Measurements from ENCODE around the gene CD84. TPM values are rescaled to one million over a fixed set of nuclear protein-coding genes. Genes with fewer than 3 reads are reported as not detected.
A peak's percentile ranks its signal among the peaks of the same experiment; 100 is the strongest.
"Not testable (repeated sequence)": the region's sequence is repeated elsewhere in the genome, so short reads cannot be mapped to it uniquely, and the experiment has no call there.

The CD84 gene
- total RNA-seq, 1 experiment from 2014 or later: not detected

DNA sequence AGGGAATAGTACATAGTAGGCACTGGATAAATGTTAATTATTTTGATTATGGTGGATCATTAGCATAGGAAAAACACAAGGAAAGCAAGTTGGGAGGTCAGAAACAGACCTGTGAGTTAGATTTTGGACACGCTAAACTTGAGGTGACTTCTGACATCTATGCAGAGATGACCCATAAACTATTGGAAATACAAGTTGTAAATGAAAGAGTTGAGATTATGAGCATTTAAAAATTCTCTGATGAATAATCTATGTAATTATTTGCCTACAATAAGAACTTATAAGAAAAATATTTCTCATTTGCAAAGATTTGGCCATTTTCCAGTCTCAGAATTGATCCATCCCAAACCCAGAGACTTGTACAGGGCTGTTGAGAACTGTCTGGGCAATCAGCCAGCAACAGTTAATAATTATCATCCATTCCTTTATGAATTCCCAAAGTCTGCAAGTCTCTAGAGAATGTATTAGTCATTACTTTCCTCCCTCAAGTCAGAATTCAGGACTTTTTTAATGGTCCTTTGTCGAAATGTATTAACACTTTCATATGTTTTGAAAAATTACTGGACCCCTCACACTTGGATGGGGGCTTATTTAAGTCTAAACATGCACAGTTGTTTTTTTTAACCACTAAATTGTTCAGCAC is 36.9 kb downstream of the CD84 start:
- DNase-seq (ENCODE audit: low read depth): no peak

DNA sequence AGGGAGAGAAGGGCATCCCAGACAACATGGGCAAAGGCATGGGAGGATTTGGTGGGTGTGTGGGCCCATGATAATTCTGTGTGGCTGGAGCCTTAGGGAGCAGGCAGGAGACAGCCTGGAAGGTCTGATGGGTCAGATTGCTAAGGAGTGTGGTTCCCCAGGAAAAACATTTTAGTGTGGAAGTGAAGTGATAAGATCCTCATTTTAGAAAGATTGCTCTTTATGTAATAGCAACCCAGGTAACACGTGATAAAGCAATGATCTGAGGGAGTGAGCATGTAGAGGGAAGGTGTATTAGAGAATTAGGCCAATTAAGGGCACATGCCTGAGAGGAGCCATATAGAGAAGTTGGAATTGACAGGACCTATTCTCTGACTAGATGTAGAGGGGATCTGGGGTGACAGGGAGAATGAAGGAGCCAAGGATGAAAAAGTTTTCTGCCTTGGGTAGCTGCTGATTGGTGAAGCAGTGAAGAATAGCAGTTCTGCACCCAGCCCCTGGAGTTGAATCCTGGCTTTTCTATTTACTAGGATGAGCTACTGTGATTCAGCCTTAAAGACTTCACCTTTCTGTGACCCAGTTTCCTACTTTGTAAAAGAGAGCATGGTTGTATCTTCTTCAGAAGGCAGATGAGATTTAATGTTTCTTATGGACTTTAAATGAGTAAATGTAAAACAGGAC is 37.5 kb downstream of the CD84 start:
- no peak for DNase-seq (ENCODE audit: low read depth)

DNA sequence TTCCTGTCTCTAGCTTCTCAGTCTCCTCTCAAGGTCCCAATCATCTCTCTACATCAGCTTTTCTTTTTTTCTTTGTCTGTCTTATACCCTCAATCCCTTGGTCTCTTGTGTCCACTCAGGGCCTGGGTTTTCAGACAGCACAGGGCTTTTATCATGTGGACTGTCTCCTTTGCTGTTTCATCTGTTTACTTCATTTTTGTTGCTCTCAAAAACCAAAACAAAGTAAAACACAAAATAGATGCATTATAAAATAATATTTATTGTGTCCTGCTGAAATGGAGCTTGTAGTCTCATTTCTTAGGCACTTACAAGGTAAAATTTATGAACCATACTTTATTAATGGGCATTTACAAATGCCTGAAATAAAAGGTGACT is 38.5 kb downstream of the CD84 start:
- DNase-seq (ENCODE audit: low read depth): no peak

DNA sequence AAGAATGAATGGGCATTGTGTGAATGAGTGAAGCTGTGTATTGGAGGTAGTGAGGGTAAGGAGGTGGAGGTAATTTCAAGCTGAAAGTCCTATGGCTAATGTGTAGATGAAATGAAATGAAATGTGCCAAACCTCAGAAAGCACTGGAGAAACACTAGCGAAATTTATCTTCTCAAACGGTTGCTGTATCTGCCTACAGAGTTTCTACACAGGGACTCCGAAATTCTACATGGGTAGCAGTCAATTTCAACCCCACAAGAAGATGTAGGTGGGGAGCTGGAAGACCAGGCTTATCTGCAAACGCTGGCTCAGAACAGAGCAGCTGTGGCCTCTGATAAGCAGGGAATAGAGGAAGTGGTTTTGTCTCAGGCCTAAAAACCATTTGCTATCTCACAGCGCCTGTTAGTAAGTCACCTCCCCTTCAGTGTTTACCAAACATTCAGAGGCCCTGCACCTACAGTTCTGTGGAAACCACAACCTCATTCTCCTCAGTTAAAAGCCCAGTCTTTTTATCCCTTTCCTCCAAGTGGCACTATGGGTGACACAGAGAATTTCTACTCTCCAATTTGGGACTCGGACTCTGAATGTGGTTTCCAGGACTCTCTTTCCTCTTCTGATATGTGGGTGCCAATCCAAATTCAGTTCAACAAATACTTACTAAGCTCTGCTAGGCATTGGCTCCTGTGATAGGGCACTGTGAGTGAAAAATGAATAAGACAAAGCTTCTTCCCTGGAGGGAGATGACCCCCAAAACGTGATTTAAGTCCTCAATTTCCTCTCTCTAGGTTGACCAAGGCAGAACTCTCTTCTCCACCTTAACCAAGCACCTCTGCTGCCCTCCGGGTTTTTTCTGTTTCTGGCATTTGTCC is 39.1 kb downstream of the CD84 start:
- no peak for DNase-seq (ENCODE audit: low read depth)

DNA sequence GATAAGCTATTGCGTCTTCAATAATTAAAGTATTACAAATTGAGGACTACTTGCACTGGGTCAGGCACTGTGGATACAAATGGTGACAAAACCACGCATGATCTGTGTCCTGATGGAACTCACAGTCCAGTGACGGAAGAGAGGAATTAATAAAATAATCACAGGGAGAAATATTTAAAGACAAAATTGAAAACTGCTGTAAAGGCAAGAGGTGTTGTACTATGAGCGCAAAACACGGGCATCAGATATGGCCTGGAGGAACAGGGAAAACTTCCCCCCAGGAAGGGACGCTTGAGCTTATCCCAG is 39.7 kb downstream of the CD84 start:
- DNase-seq (ENCODE audit: low read depth): no peak

DNA sequence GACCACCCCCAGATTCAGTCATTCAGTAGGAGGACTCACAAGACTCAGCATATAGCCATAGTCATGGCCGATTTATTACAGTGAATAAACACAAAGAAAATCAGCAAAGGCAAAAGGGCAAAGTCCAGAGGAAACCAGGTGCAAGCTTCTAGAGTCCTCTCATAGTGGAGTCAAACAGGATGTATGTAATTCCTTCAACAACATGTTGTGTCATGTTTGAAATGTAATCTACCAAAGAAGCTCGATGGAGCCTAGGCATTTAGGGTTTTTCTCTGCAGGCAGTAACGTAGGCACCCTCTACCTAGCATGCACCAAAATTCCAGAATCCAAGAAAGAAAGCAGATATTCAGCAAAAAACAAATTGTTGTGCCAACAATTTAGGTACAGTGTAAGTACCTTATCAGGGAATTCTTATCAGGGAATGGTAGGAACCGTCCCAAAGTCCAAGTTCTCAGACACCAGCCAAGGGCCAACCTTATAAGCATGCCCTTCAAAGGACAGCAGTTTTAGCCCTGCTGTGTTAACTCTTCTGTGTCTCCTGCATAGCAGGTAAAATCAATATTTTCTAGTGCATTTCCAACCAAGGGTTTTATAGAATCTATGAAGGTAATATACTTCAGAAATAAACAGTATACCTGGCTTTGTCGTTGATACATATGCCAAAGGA is 40.2 kb downstream of the CD84 start:
- DNase-seq (ENCODE audit: low read depth): no peak

DNA sequence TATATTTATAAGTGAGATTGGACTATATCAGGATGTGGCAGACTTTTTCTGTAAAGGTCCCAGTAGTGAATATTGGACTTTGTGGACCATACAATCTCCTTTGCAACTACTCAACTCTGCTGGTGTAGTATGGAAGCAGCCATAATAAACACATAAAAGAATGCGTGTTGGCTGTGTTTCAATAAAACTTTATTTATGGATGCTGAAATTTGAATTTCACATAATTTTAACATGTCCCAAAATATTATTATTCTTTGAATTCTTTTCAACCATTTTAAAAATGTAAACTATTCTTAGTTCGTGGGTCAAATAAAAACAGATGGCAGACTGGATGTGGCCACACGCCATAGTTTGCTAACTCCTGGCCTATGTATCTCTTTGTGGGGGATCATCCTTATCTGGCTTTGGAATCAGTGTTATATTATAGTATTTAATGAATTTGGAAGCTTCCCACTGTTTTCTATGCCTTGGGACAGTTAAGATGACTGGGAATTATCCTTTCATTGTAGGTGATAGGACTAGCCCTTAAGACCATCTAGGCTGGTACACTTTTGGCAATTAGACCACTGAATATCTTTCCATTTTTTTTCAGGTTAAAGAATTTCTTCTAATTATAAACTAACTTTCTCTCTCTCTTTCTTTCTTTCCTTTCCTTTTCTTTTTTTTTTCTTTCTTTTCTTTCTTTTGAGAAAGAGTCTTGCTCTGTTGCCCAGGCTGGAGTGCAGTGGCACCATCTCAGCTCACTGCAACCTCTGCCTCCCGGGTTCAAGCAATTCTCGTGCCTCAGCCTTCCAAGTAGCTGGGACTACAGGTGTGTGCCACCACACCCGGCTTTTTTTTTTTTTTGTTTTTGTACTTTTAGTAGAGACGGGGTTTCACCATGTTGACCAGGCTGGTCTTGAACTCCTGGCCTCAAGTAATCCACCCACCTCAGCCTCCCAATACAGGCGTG is 41.3 kb downstream of the CD84 start:
- no peak for DNase-seq (ENCODE audit: low read depth)

DNA sequence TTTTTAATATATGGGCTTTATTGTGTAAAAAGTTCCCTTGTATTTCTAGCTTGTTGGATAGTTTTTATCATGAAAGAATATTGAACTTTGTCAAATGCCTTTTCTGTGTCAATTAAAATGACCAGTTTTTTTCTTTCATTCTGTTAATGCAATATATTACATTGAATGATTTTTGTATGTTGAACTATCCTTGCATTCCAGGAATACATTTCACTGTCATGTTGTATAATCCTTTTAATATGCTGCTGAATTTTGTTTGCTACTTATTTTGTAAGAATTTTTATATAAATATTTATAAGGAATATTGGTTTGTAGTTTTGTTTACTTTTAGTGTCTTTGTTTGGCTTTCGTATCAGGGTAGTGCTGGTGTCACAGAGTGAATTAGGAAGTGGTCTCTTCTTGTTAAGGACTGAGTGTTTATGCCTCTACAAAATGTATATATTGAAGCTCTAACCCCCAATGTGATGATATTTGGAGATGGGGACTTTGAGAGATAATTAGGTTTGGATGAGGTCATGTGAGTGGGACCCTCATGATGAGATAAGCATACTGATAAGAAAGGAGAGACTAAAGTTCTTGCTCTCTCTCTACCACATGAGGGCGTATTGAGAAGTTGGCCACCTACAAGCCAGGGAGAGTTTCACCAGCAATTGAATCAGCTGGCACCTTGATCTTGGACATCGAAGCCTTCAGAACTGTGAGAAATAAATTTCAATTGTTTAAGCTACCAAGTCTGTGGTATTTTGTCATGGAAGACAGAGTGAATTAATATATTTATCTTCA is 44.3 kb downstream of the CD84 start:
- no peak for DNase-seq (ENCODE audit: low read depth)

DNA sequence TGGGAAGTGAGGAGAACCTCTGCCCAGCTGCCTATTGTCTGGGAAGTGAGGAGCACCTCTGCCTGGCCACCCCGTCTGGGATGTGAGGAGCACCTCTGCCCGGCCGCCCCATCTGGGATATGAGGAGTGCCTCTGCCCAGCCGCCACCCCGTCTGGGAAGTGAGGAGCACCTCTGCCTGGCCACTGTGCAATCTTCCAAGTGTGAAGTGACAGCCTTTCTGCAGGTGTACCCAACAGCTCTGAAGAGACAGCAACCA is 46.8 kb downstream of the CD84 start:
- not testable (repeated sequence) for DNase-seq (ENCODE audit: low read depth)

DNA sequence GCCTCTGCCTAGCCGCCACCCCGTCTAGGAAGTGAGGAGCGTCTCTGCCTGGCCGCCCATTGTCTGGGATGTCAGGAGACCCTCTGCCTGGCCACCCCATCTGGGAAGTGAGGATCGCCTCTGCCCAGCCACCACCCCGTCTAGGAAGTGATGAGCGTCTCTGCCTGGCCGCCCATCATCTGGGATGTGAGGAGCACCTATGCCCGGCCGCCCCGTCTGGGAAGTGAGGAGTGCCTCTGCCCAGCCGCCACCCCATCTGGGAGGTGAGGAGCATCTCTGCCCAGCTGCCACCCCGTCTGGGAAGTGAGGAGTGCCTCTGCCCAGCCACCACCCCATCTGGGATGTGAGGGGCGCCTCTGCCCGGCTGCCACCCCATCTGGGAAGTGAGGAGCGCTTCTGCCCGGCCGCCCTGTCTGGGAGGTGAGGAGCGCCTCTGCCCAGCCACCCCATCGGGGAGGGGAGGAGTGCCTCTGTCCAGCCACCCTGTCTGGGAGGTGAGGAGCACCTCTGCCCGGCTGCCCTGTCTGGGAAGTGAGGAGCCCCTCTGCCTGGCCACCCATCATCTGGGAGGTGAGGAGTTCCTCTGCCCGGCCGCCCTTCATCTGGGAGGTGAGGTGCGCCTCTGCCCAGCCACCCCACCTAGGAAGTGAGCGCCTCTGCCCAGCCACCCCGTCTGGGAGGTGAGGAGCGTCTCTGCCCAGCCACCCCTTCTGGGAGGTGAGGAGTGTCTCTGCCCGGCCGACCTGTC is 47.3 kb downstream of the CD84 start:
- not testable (repeated sequence) for DNase-seq (ENCODE audit: low read depth)

DNA sequence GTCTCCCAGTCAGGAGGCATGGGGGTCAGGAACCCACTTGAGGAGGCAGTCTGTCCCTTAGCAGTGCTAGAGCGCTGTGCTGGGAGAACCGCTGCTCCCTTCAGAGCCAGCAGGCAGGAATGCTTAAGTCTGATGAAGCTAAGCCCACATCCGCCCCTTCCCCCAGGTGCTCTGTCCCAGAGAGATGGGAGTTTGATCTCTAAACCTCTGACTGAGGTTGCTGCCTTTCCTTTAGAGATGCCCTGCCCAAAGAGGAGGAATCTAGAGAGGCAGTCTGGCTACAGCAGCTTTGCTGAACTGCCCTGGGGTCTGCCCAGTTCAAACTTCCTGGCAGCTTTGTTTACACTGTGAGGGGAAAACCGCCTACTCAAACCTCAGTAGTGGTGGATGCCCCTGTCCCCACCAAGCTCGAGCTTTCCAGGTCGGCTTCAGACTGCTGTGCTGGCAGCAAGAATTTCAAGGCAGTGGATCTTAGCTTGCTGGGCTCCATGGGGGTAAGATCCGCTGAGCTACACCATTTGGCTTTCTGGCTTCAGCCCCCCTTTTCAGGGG is 49.8 kb downstream of the CD84 start:
- DNase-seq (ENCODE audit: low read depth): not testable (repeated sequence)

DNA sequence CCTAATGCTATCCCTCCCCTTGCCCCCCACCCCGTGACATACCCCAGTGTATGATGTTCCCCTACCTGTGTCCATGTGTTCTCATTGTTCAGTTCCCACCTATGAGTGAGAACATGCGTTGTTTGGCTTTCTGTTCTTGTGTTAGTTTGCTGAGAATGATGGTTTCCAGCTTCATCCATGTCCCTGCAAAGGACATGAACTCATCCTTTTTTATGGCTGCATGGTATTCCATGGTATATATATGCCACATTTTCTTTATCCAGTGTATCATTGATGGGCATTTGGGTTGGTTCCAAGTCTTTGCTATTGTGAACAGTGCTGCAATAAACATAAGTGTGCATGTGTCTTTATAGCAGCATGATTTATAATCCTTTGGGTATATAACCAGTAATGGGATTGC is 55.5 kb downstream of the CD84 start:
- not testable (repeated sequence) for DNase-seq (ENCODE audit: low read depth)

DNA sequence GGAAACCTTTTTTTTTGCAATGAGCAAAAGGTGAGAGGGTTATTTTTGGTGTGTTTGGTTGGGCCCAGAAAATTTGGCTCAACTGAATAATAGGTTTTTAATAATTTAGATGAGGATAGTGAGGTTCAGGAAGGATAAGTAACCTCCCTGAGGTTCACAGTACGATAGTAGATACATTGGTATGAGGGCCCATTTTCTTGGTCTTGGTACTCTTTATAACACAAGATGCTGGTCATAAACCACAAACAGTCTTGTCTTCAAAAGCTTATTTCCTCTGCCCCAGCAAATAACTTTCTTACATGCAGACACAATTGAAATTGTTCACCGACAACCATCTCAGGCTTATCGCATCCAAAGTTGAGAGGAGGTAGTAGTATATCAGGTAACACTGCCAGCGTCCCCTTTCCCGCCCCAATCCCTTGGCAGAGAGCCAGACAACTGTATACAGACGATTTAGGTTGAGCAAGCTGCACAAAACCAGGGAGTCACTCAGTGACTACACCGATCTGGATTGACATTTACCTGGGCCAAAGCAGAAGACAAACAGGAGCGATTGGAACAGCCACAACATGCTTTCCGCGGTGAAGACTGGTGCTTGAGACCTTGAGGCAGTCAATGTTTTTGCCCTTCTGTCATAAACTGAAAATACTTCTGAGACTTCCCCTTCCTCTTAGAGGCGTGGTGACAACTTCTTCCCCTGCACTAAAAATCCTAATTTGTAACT is 56.5 kb downstream of the CD84 start, which contains the start of gene SLAMF6:
Gene SLAMF6, minus strand, starts transcription at position 634 of the 724 bp plus-strand sequence. Its CDS starts 63 bp downstream, at position 571.
- DNase-seq (ENCODE audit: low read depth): no peak

DNA sequence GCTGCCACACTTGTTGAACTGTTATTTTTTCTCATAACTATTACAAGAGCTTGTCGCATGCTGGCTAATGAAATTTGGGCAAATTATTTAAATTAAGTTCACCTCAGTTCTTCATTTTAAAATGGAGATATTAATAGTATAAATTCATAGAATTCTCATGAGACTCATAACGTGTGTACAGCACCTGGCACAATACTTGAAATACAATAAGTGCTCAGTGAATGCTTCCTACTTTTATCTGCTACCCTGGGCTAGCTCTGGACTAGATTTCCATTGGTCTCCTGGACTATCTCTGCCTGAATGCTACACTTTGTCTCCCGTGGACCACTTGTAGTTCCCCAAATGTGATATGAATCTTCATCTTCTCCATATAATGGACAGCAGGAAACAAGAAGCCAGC is 57.2 kb downstream of the CD84 start:
- no peak for DNase-seq (ENCODE audit: low read depth)

DNA sequence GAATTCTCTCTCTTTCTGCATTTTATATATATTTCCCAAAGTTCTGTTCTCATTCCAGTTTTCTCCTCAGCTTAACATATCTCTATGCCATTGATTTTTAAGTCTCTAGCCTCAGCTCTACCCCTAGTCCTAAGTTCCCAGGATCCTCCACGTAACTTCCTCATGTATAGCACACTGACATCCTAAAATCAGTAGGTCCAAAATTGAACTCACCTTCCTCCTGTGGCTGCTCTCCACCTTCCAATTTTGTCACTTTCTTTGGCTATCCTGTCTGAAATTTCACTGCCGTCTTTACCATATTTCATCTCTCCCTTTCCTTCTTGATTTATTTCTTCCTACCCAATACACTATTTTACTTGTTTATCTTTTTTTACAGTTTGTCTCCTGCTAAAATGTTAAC is 57.7 kb downstream of the CD84 start:
- DNase-seq (ENCODE audit: low read depth): no peak

DNA sequence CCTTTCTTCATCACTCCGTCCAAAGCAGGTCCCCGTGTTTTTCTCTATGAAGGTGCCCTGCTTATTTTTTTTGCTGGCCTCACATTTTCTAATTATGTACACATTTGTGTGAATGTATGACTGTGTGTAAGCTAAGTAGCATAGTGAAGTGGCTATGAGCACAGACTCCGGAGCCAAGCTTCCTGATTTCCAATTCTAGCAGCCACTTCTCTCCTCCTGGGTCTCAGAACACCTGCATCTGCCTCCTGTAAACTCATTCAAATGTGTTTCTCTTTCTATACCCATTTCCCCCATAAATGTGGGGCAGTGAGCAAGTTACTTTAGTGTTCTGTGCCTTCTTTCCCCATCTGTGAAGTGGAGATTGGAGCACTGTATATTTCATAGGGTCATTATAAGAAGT is 58.3 kb downstream of the CD84 start:
- no peak for DNase-seq (ENCODE audit: low read depth)

DNA sequence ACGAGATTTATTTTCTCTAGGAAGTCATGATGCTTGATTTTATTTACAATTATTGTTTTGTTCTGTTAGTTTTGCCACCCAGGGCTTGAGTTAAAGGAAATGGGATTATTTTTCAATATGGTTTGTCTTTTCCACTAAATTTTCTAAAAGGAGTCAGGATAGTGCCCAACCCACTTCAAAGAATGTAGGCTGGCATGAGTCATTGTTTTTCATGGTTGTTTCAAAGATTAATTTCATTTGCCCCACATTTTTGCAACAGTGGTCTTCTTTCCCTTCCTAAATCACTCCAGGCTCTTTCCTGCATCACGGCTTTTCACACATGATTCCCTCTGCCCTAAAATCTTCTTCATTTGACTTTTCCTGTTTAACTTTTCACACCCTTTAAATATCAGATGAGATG is 58.7 kb downstream of the CD84 start:
- peak; percentile 32 for DNase-seq (ENCODE audit: low read depth)

DNA sequence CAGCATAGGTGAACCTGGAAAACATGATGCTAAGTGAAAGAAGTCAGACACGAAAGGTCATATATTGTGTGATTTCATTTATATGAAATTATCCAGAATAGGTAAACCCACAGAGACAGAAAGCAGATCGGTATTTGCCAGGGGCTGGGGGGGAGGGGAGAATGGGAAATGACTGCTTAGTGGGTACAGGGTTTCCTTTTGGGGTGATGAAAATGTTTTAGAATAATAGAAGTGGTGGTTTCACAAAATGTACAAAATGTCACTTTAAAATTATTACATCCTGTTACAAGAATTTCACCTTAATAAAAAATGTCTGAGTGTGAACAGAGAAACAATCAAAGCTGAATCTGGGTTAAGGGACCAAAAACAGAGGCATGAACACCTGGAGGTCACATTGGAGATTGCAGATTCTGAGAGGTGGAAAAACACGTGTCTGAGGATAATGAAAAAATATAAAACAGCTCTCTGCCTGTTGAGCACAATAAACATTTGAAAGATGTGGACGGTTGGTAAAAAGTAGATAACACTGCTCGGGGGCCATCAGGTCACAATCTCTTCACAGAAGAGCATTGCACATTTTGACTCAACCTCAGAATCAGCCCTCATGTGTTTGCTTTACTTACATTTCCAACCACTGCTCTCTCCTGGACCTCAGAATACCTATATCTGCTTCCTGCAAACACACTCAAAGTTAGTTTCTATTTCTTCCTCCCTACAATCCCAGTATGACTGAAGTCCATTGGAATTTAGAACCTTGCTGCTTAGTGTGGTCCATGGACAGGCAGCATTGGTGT is 59.5 kb downstream of the CD84 start:
- peak; percentile 44 for DNase-seq (ENCODE audit: low read depth)
